Measurements from ENCODE around the gene ISX. TPM values are rescaled to one million over a fixed set of nuclear protein-coding genes. Genes with fewer than 3 reads are reported as not detected.

Gene ISX
- total and polyA plus RNA-seq, 2 of the 13 experiments (the other 11 are each of a cell fraction or from before 2014, with no cell fraction given), result 1.4 to 1.8 TPM

GRCh38 chr22:35064664-35065063 lies 1.3 kb upstream of the ISX start (continued):
- TF ChIP-seq AHDC1 (CRISPR knock-in tag; IDR thresholded peaks at IDR 0.05; ENCODE audit: borderline replicate concordance) (no peak), ZNF670 (CRISPR knock-in tag; IDR thresholded peaks at IDR 0.05; ENCODE audit: borderline replicate concordance) (no peak), ZNF83 (CRISPR knock-in tag; IDR thresholded peaks at IDR 0.05; ENCODE audit: borderline replicate concordance) (no peak), ATAD3A (CRISPR knock-in tag; IDR thresholded peaks at IDR 0.05) (no peak), TFAP4 (IDR thresholded peaks at IDR 0.05; ENCODE audit: borderline replicate concordance, low read depth) (no peak), RFXANK (CRISPR knock-in tag; IDR thresholded peaks at IDR 0.05) (peak; percentile 80; the same call in 1 of the 2 replicates), ZXDC (CRISPR knock-in tag; IDR thresholded peaks at IDR 0.05) (no peak), GRHL1 (CRISPR knock-in tag; conservative IDR thresholded peaks at IDR 0.05) (no peak), NKX3-1 (CRISPR knock-in tag; IDR thresholded peaks at IDR 0.05) (no peak), ZNF552 (CRISPR knock-in tag; IDR thresholded peaks at IDR 0.05; ENCODE audit: borderline replicate concordance) (no peak), ZZZ3 (CRISPR knock-in tag; IDR thresholded peaks at IDR 0.05; ENCODE audit: borderline replicate concordance) (no peak), SOX13 (IDR thresholded peaks at IDR 0.05) (0 out of 2 replicates have a peak, but pooled peaks have one; percentile 17), SOX13 (CRISPR knock-in tag; conservative IDR thresholded peaks at IDR 0.05 in 1 of 2, IDR thresholded peaks at IDR 0.05 in 1 of 2) (peak in 1 of 2 experiments; percentile 36; a peak in 1 of 4 replicates), SUZ12 (IDR thresholded peaks at IDR 0.05; ENCODE audit: low read depth, low read length) (no peak), SALL1 (CRISPR knock-in tag; IDR thresholded peaks at IDR 0.05) (0 out of 2 replicates have a peak, but pooled peaks have one; percentile 26), MED1 (CRISPR knock-in tag; IDR thresholded peaks at IDR 0.05) (no peak), MAFF (IDR thresholded peaks at IDR 0.05; ENCODE audit: low read depth, low read length) (peak; percentile 79)
